PC-3 (cell line): ENCODE results near the gene SMG6. TPM values are rescaled to one million over a fixed set of nuclear protein-coding genes. Genes with fewer than 3 reads are reported as not detected.

Source experiments
- ATAC-seq: fragments of 200-7000 bp; cut with Tn5 transposase; 2 replicates; pipeline ENCODE4 v1.9.1; 2020; ENCODE audit warnings: mild to moderate bottlenecking, moderate library complexity
- BruUV-seq: library from RNA; stranded (reverse); fragments of 400-500 nt; replicated peaks from 2 replicates; lab custom pipeline; 2021; lab: Mats Ljungman, UMichigan
- CTCF ChIA-PET: fragments of 300-600 bp; sonication (Branson Sonifier 250); formaldehyde crosslinking; loops from one replicate; lab custom pipeline; 2022; ENCODE audit warnings: antibody characterized with exemption; lab: Charles Lee
- POLR2A ChIA-PET: fragments of 300-600 bp; sonication (Branson Sonifier 250); formaldehyde crosslinking; loops from one replicate; lab custom pipeline; 2022; ENCODE audit warnings: antibody characterized with exemption; ENCODE audit not compliant: unreplicated experiment; lab: Charles Lee
- DNase-seq: peaks from one replicate; pipeline ENCODE4 v3.0.0-alpha.2; 2015
- H2AFZ ChIP-seq: fragments of 300-600 bp; sonication (generic); 2 replicates; pipeline ENCODE4 v1.6.0; 2016; ENCODE audit warnings: antibody characterized with exemption, low read length
- H3F3A ChIP-seq: fragments of 300-600 bp; sonication (generic); one replicate; pipeline ENCODE4 v1.6.0; 2017; ENCODE audit warnings: antibody characterized with exemption, low read length, control low read depth, mild to moderate bottlenecking; ENCODE audit not compliant: unreplicated experiment
- H3K27ac ChIP-seq: fragments of 300-600 bp; sonication (generic); 2 replicates; pipeline ENCODE4 v1.5.1; 2016; ENCODE audit warnings: mild to moderate bottlenecking, low read length
- H3K27me3 ChIP-seq: fragments of 300-600 bp; sonication (generic); 2 replicates; pipeline ENCODE4 v1.6.1; 2016; ENCODE audit warnings: low read length, mixed read lengths
- H3K36me3 ChIP-seq: fragments of 300-600 bp; sonication (generic); 2 replicates; pipeline ENCODE4 v1.6.1; 2016; ENCODE audit warnings: low read depth, mixed run types, low read length, mixed read lengths
- H3K4me1 ChIP-seq: fragments of 300-600 bp; sonication (generic); 2 replicates; pipeline ENCODE4 v1.5.1; 2016; ENCODE audit warnings: low read length; ENCODE audit not compliant: insufficient read depth
- H3K4me2 ChIP-seq: fragments of 300-600 bp; sonication (generic); 2 replicates; pipeline ENCODE4 v1.6.0; 2016; ENCODE audit warnings: low read length
- H3K4me3 ChIP-seq: fragments of 300-600 bp; sonication (generic); 2 replicates; pipeline ENCODE4 v1.5.1; 2016; ENCODE audit warnings: mild to moderate bottlenecking, low read length, mixed read lengths
- H3K79me2 ChIP-seq: fragments of 300-600 bp; sonication (generic); 2 replicates; pipeline ENCODE4 v1.6.1; 2017; ENCODE audit warnings: low read length, mixed read lengths
- H3K9ac ChIP-seq: fragments of 300-600 bp; sonication (generic); 2 replicates; pipeline ENCODE4 v1.6.0; 2016; ENCODE audit warnings: mild to moderate bottlenecking, low read length
- H3K9me2 ChIP-seq: fragments of 300-600 bp; sonication (generic); replicated peaks from 2 replicates; pipeline ENCODE4 v1.6.1; 2016; ENCODE audit warnings: mixed run types, low read length, mixed read lengths
- H3K9me3 ChIP-seq: fragments of 300-600 bp; sonication (generic); 2 replicates; pipeline ENCODE4 v1.6.1; 2016; ENCODE audit warnings: low read length, mixed read lengths
- H4K20me1 ChIP-seq: fragments of 300-600 bp; sonication (generic); 2 replicates; pipeline ENCODE4 v1.6.1; 2016; ENCODE audit warnings: low read length, mixed read lengths
- EZH2 ChIP-seq: fragments of 300-600 bp; sonication (generic); IDR thresholded peaks from one replicate; pipeline ENCODE4 v1.6.1; 2017; ENCODE audit warnings: antibody characterized with exemption, mild to moderate bottlenecking, low read length; ENCODE audit not compliant: unreplicated experiment
- EZH2phosphoT487 ChIP-seq: fragments of 300-600 bp; sonication (generic); IDR thresholded peaks from 2 replicates; pipeline ENCODE4 v1.6.1; 2018; ENCODE audit warnings: mild to moderate bottlenecking, antibody characterized with exemption, low read length, borderline replicate concordance
- intact Hi-C: fragments of 100-400 bp; cut with micrococcal nuclease; formaldehyde crosslinking; loops from 2 replicates; pipeline ENCODE4 v1.9.0; 2023
- total RNA-seq: library from RNA; depleted of rRNA; stranded (reverse); fragments of >200 nt; gene quantifications from 2 replicates; pipeline ENCODE4 v1.2.3, GENCODE V29; 2014
- TF ChIP-seq, protein P1 (sequence below): fragments of 300-600 bp; sonication (generic); conservative IDR thresholded peaks from 2 replicates; pipeline ENCODE4 v1.5.1; 2017; ENCODE audit warnings: antibody characterized with exemption, low read depth, mild to moderate bottlenecking, low read length

The SMG6 gene
- total RNA-seq, 1 experiment from 2014 or later, result 13.4 TPM

GRCh38 chr17:2056206-2057174 is 247.1 kb downstream of the SMG6 start:
- intact Hi-C loops, result no loop called here
- H3K9me2 ChIP-seq, result no peaks in the 10 kb centered on the region
- ATAC-seq (no peak), DNase-seq (no peak)
- H3K27me3 ChIP-seq, result no peaks in the 10 kb centered on the region
- H3K4me2 ChIP-seq, result no peak overlapping the region
- ChIA-PET POLR2A (no interaction called here), CTCF (no interaction called here)
- H3K36me3 ChIP-seq, result no peaks in the 10 kb centered on the region
- no peak overlapping the region for H3K27ac ChIP-seq
- no peak for TF ChIP-seq EZH2
- TF ChIP-seq EZH2phosphoT487, result no peak
- TF ChIP-seq, protein P1, sequence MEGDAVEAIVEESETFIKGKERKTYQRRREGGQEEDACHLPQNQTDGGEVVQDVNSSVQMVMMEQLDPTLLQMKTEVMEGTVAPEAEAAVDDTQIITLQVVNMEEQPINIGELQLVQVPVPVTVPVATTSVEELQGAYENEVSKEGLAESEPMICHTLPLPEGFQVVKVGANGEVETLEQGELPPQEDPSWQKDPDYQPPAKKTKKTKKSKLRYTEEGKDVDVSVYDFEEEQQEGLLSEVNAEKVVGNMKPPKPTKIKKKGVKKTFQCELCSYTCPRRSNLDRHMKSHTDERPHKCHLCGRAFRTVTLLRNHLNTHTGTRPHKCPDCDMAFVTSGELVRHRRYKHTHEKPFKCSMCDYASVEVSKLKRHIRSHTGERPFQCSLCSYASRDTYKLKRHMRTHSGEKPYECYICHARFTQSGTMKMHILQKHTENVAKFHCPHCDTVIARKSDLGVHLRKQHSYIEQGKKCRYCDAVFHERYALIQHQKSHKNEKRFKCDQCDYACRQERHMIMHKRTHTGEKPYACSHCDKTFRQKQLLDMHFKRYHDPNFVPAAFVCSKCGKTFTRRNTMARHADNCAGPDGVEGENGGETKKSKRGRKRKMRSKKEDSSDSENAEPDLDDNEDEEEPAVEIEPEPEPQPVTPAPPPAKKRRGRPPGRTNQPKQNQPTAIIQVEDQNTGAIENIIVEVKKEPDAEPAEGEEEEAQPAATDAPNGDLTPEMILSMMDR, result no peak
- no peak overlapping the region for H3K4me3 ChIP-seq
- H3F3A ChIP-seq, result no peaks in the 10 kb centered on the region
- no peak overlapping the region for H3K9ac ChIP-seq
- H3K9me3 ChIP-seq, result no peaks in the 10 kb centered on the region
- no peak overlapping the region for H2AFZ ChIP-seq
- no peaks in the 10 kb centered on the region for H3K79me2 ChIP-seq
- H3K4me1 ChIP-seq, result peaks cover 7% of the 10 kb centered on the region
- no peaks in the 10 kb centered on the region for H4K20me1 ChIP-seq
- no TSS peak for BruUV-seq

GRCh38 chr17:2055292-2056205 is 248.0 kb downstream of the SMG6 start:
- no peak overlapping the region for H3K27ac ChIP-seq
- DNase-seq (no peak), ATAC-seq (peak; percentile 34)
- H3K9me3 ChIP-seq, result no peaks in the 10 kb centered on the region
- intact Hi-C loops, result loop anchor here (1.0 kb wide), 1 partner anchor 189 kb away; no protein-coding TSS in a partner anchor
- CTCF ChIA-PET, result interaction anchor here (0.6 to 2.4 kb wide), 4 partner anchors 13 to 189 kb away, joined by 3 to 25 read pairs (median 6); no protein-coding TSS in a partner anchor
- peaks cover 7% of the 10 kb centered on the region for H3K4me1 ChIP-seq
- no TSS peak for BruUV-seq
- no peaks in the 10 kb centered on the region for H3K36me3 ChIP-seq
- POLR2A ChIA-PET, result no interaction called here
- H4K20me1 ChIP-seq, result no peaks in the 10 kb centered on the region
- H3K4me3 ChIP-seq, result peak overlapping the region; percentile 66
- TF ChIP-seq EZH2 (no peak), EZH2phosphoT487 (no peak)
- TF ChIP-seq, protein P1, result no peak
- H3K9ac ChIP-seq, result peak overlapping the region; percentile 20; the same call in 1 of the 2 replicates
- H2AFZ ChIP-seq, result peak overlapping the region; percentile 64; the same call in 1 of the 2 replicates
- no peaks in the 10 kb centered on the region for H3K27me3 ChIP-seq
- H3K9me2 ChIP-seq, result no peaks in the 10 kb centered on the region
- H3K4me2 ChIP-seq, result peak overlapping the region; percentile 93
- no peaks in the 10 kb centered on the region for H3K79me2 ChIP-seq
- no peaks in the 10 kb centered on the region for H3F3A ChIP-seq
